GM19468 (cell line): Measurements from ENCODE around the gene RPTOR.

Experiments used
- ATAC-seq: cut with Tn5 transposase; IDR thresholded peaks from one replicate; pipeline ENCODE4 v1.9.1; 2021; ENCODE audit warnings: mild to moderate bottlenecking, moderate library complexity, moderate number of reproducible peaks; ENCODE audit not compliant: unreplicated experiment; ENCODE audit errors: extremely low read depth

Gene RPTOR

GRCh38 chr17:80891397-80892018 is 346.9 kb downstream of the RPTOR start:
- no peak for ATAC-seq

GRCh38 chr17:80892019-80892855 is 347.6 kb downstream of the RPTOR start:
- ATAC-seq, result no peak

GRCh38 chr17:80892900-80893603 is 348.4 kb downstream of the RPTOR start:
- ATAC-seq, result no peak

GRCh38 chr17:80893604-80894438 is 349.2 kb downstream of the RPTOR start:
- ATAC-seq, result no peak

DNA sequence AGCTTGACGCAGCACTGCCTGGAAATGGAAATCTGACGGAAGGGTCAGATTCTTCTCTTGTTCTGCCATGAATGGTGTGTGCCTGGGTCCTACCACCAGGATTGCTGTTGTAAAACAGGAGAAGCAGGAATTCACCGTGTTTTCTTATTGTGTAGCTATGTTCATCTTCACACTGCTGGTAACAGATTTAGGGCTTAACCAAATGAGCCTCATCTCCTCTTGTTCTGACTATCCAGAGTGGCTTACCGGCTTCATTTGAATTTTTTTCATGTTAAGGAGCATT is 349.7 kb downstream of the RPTOR start:
- no peak for ATAC-seq

GRCh38 chr17:80894726-80895125 is 350.1 kb downstream of the RPTOR start:
- ATAC-seq, result no peak

DNA sequence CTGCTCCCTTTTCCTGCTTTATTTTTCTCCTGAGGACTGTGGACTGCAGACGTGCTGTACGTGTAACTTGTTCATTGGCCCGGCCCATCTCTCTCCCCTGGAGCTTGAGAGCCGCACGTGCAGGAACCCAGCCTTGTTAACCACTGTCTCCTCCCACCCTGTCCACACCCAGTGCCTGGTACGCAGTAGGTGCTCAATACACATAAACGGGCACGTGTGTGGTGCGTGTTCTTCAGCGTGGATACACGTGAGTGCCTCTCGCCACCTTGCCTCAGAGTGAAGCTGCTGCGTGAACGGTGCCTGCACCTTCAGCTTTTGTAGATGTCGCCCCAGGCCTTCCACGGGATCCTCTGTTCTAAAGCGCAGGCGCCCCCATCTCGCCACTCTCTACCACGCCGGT is 350.7 kb downstream of the RPTOR start:
- no peak for ATAC-seq

DNA sequence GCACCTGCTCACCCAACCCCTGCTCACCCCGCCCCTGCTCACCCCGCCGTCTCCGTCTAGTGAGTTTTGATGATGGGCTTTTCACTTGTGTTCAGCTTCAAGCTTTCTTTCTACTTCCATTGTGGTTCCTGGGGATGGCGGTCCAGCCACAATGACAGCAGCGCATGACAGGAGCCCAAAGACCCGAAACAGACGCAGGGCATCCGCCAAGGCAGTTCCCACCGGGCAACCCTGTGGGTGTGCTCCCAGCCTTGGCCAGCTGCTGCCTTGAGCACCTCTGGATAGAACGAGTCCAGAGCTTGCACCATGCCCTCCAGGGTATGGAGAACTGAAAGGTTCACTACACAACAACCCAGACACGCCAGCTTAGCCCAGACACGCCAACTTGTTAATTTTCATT is 354.1 kb downstream of the RPTOR start:
- ATAC-seq, result no peak

DNA sequence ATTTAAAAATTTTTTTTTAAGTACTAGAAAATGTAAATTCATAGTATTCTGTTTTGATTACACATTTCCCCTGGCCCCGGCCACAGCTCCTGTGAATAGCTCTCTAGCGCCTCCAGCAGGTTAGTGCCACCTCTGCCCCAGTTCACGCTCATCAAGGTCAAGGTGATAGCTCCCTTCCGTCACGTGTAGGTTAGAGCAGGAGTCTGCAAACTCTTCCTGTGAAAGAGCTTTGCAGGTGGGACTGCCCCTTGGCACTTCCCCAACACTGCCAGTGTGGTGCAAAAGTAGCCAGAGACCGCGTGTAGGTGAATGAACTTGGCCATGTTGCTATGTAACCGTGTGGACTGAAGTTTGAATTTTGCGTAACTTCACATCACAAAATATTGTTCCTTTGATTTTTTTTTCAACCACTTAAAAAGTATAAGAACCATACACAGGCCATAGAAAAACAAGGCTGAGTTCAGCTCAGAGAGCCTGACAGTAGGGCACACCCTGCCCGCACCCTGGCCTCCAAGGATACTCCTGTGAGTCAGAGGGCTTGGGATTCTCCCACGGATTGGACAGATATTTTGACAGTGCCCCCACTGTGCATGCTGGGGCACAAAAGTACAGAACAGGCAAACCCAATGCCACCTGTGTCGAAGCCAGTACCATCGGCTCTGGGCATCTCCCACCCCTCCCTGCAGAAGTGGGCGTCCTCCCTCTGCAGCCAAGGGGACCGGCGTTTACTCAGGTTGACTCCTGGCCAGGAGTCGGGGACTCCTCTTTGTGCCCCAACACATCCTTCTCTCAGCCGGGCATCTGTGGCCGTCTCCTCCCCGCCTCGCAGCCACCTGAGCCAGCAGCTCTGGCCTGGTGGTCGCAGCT is 355.0 kb downstream of the RPTOR start:
- ATAC-seq, result no peak

GRCh38 chr17:80901319-80901718 is 356.7 kb downstream of the RPTOR start:
- ATAC-seq, result no peak

- ATAC-seq, result no peak
Observed at GRCh38 chr17:80902197-80902962, 357.7 kb downstream of the RPTOR start.

GRCh38 chr17:80902963-80903611 is 358.4 kb downstream of the RPTOR start:
- no peak for ATAC-seq

DNA sequence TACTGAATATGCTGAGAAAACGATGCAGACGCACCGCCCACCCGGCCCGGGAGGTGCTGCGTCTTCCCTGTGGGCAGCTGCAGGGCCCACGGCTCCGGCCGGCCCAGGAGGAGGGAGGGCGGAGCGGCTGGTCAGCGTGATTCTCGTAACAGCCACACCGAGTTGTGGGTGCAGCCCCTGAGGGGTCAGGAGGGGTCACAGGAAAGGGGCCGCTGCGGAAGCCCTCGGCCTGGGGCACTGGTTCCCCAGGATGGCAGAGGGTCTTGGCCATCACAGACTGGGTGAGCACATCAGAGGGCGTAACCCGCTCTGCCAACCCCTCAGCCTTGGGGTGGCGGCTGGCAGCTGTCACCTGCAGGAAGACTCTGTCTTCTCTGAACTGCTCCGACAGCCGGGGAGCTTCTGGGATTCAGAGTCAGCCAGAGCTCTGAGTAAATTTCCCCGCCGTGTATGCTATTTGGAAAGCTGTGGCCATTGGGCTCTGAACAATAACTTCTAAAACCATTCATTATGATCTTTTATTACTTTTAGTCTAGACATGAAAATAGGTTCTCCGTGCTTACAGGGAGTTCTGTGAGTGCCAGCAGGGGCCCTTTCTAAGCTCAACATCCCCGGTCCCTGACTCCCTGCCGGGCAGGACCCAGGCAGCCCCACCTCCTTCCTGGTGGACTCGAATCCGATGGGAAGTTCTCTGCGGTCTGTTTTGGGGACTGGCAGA is 359.6 kb downstream of the RPTOR start:
- ATAC-seq, result no peak

DNA sequence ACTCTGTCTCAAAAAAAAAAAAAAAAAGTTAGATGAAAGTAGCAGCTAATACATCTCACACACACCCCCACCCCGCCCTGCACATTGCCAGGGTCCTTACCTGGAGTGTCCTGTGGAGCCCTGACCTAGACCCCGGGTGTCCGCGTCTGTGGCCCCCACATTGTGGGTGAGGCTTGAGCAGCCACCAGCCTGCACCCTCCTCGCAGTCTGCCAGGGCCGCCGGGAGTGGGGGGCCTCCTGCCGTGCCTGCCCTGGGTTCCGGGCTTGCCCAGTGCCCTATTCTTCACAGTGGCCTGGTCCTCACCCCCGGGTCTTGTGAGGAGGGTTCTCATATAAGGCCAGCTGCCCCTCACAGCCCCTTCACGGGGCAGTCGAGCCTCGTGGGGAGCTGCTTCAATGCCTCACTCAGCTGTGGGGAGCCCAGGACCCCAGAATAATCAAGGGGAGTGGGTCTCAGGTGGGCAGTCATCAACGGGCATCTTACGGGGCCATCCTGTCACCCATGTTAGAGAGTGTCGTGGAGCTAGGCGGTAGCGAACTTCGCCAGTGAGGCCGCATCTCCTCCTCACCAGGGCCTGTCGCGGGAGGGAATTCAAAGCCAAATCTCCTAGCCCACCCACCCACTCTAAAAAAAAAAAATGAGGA is 361.1 kb downstream of the RPTOR start:
- ATAC-seq, result no peak

DNA sequence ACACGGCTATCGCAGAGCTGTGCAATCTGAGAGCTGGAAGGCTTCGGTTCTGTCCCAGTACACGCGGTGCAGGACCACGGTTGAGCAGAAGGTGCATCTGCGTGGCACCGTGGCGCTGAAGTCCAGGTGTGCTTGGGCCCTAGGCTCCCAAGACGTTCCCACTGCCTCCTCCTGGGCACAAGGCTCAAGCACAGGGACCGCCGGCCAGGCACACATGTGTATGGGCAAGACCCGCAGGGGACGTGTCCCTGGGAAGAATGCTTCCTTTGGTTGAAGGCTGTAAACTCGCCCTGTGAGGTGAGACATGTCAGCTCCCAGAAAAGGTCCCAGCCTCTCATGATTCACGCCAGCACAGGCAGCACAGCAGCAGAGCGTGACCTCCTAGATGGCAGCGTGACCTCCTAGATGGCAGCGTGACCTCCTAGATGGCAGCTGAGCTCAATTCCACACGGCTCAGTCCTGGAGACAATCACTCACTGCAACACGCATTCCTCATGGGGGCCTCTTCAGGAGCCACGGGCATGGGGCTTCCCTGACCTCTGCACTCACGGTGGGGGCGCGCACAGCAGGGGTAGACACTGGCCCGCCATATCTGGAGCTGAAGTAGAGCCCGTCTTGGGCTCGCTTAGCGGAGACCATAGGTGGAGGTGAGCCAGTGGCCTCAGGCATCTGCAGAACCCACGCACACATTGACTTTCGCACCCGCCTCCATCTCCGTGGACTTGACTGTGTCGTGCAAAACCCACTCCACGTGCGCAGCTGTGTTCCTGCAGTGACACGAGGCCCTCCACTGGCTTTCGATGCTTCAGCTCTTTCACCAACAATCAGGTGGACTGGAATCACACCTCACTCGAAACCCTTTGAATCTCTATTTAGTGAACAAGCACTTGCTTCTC is 362.0 kb downstream of the RPTOR start:
- ATAC-seq, result no peak

GRCh38 chr17:80907281-80907680 is 362.6 kb downstream of the RPTOR start:
- no peak for ATAC-seq
